MM.1S (cell line): ENCODE measurements around the gene STK32A.

ENCODE experiments used
- DNase-seq: peaks from one replicate; pipeline ENCODE4 v3.0.0-alpha.2; 2015
- H2AFZ ChIP-seq: fragments of 300-600 bp; sonication (generic); 2 replicates; pipeline ENCODE4 v1.6.0; 2016; ENCODE audit warnings: antibody characterized with exemption, low read length
- H3F3A ChIP-seq: fragments of 300-600 bp; sonication (generic); 2 replicates; pipeline ENCODE4 v1.6.1; 2016; ENCODE audit warnings: mild to moderate bottlenecking, antibody characterized with exemption, low read length, moderate library complexity, mixed read lengths; ENCODE audit not compliant: insufficient read depth
- H3K27ac ChIP-seq: fragments of 300-600 bp; sonication (generic); 2 replicates; pipeline ENCODE4 v1.5.1; 2016; ENCODE audit warnings: mild to moderate bottlenecking, low read length
- H3K27me3 ChIP-seq: fragments of 300-600 bp; sonication (generic); replicated peaks from 2 replicates; pipeline ENCODE4 v1.6.0; 2016; ENCODE audit warnings: low read length; ENCODE audit not compliant: insufficient read depth
- H3K36me3 ChIP-seq: fragments of 300-600 bp; sonication (generic); replicated peaks from 2 replicates; pipeline ENCODE4 v1.6.1; 2016; ENCODE audit warnings: mild to moderate bottlenecking, low read length, mixed read lengths; ENCODE audit not compliant: insufficient read depth
- H3K4me1 ChIP-seq: fragments of 300-600 bp; sonication (generic); 2 replicates; pipeline ENCODE4 v1.6.1; 2016; ENCODE audit warnings: low read length, mixed read lengths
- H3K4me2 ChIP-seq: fragments of 300-600 bp; sonication (generic); 2 replicates; pipeline ENCODE4 v1.6.0; 2016; ENCODE audit warnings: low read depth, low read length
- H3K4me3 ChIP-seq: fragments of 300-600 bp; sonication (generic); 2 replicates; pipeline ENCODE4 v1.5.1; 2016; ENCODE audit warnings: low read length, mixed read lengths
- H3K79me2 ChIP-seq: fragments of 300-600 bp; sonication (generic); 2 replicates; pipeline ENCODE4 v1.6.1; 2016; ENCODE audit warnings: mixed run types, low read length, mixed read lengths
- H3K9ac ChIP-seq: fragments of 300-600 bp; sonication (generic); 2 replicates; pipeline ENCODE4 v1.6.1; 2016; ENCODE audit warnings: low read length, mixed read lengths
- H3K9me2 ChIP-seq: fragments of 300-600 bp; sonication (generic); replicated peaks from 2 replicates; pipeline ENCODE4 v1.6.1; 2016; ENCODE audit warnings: mild to moderate bottlenecking, low read length, mixed read lengths; ENCODE audit not compliant: insufficient read depth
- H3K9me3 ChIP-seq: fragments of 300-600 bp; sonication (generic); replicated peaks from 2 replicates; pipeline ENCODE4 v1.6.1; 2016; ENCODE audit warnings: mild to moderate bottlenecking, low read length, mixed read lengths; ENCODE audit not compliant: insufficient read depth
- H4K20me1 ChIP-seq: fragments of 300-600 bp; sonication (generic); 2 replicates; pipeline ENCODE4 v1.6.1; 2016; ENCODE audit warnings: mild to moderate bottlenecking, low read length, moderate library complexity, mixed read lengths; ENCODE audit not compliant: insufficient read depth
- CTCF ChIP-seq: fragments of 300-600 bp; sonication (generic); IDR thresholded peaks from 2 replicates; pipeline ENCODE4 v1.5.1; 2016; ENCODE audit warnings: antibody characterized with exemption, low read length, mixed read lengths
- EZH2 ChIP-seq: fragments of 300-600 bp; sonication (generic); optimal IDR thresholded peaks from 2 replicates; pipeline ENCODE3; 2017; ENCODE audit warnings: low read depth, mild to moderate bottlenecking, antibody characterized with exemption, low read length, mixed read lengths
- EZH2phosphoT487 ChIP-seq: fragments of 300-600 bp; sonication (generic); IDR thresholded peaks from 2 replicates; pipeline ENCODE4 v1.6.1; 2018; ENCODE audit warnings: antibody characterized with exemption, low read length

The STK32A gene

GRCh38 chr5:147216552-147217154, 18.2 kb upstream of the STK32A start:
- peak; percentile 74 for DNase-seq
- H3K4me3 ChIP-seq = no peak overlapping the region
- no peaks in the 10 kb centered on the region for H3F3A ChIP-seq
- no peak for TF ChIP-seq CTCF
- no peak for TF ChIP-seq EZH2phosphoT487
- no peak for TF ChIP-seq EZH2
- H3K36me3 ChIP-seq = no peaks in the 10 kb centered on the region
- H3K4me1 ChIP-seq = peaks cover 8% of the 10 kb centered on the region
- no peaks in the 10 kb centered on the region for H3K27me3 ChIP-seq
- peak overlapping the region; percentile 69 for H2AFZ ChIP-seq
- H3K9me3 ChIP-seq = no peaks in the 10 kb centered on the region
- no peaks in the 10 kb centered on the region for H3K9me2 ChIP-seq
- no peaks in the 10 kb centered on the region for H4K20me1 ChIP-seq
- H3K9ac ChIP-seq = no peak overlapping the region; the same call in 1 of the 2 replicates
- no peaks in the 10 kb centered on the region for H3K79me2 ChIP-seq
- peak overlapping the region; percentile 59 for H3K4me2 ChIP-seq
- H3K27ac ChIP-seq = no peak overlapping the region; the same call in 1 of the 2 replicates

- Histone ChIP-seq H3K4me1 (no peaks in the 10 kb centered on the region), H3K9me3 (no peaks in the 10 kb centered on the region), H3K9me2 (no peaks in the 10 kb centered on the region), H3K4me2 (no peak overlapping the region), H3K36me3 (no peaks in the 10 kb centered on the region), H3K27me3 (no peaks in the 10 kb centered on the region), H3K79me2 (no peaks in the 10 kb centered on the region), H2AFZ (no peak overlapping the region), H3K9ac (no peak overlapping the region), H3K27ac (no peak overlapping the region), H4K20me1 (no peaks in the 10 kb centered on the region), H3F3A (no peaks in the 10 kb centered on the region), H3K4me3 (no peak overlapping the region)
- TF ChIP-seq EZH2 (no peak), EZH2phosphoT487 (no peak), CTCF (no peak)
- DNase-seq = no peak
Measured at GRCh38 chr5:147223343-147223742, 11.5 kb upstream of the STK32A start.

- no peaks in the 10 kb centered on the region for H3K27me3 ChIP-seq
- no peaks in the 10 kb centered on the region for H3K36me3 ChIP-seq
- no peaks in the 10 kb centered on the region for H3K9me3 ChIP-seq
- no peak overlapping the region for H3K9ac ChIP-seq
- H3K4me2 ChIP-seq = no peak overlapping the region
- H3F3A ChIP-seq = no peaks in the 10 kb centered on the region
- H2AFZ ChIP-seq = no peak overlapping the region
- H3K9me2 ChIP-seq = no peaks in the 10 kb centered on the region
- TF ChIP-seq CTCF = peak; percentile 55
- no peak for TF ChIP-seq EZH2
- no peaks in the 10 kb centered on the region for H4K20me1 ChIP-seq
- no peaks in the 10 kb centered on the region for H3K4me1 ChIP-seq
- no peak overlapping the region for H3K4me3 ChIP-seq
- no peak overlapping the region for H3K27ac ChIP-seq
- peak; percentile 45 for DNase-seq
- no peaks in the 10 kb centered on the region for H3K79me2 ChIP-seq
Measured at GRCh38 chr5:147223948-147224791, 10.7 kb upstream of the STK32A start.
